Stimulated activated CD4-positive, alpha-beta T cell treated with anti-CD3 and anti-CD28 coated beads, Interleukin-2, amount 100 ng/mL, for 4 hours (primary cell): ENCODE data around the gene DCUN1D5.

Experiments
- DNase-seq: peaks from one replicate; pipeline ENCODE4 v3.0.0-alpha.2; 2020; ENCODE audit warnings: low read depth

The DCUN1D5 gene

GRCh38 chr11:103091801-103092524, at the start of gene DCUN1D5:
DCUN1D5 (minus strand) TSS chr11:103092160; CDS start chr11:103091872, 288 bp downstream.
- DNase-seq: peak; percentile 93

- no peak for DNase-seq
Observed at GRCh38 chr11:103125462-103125861, 33.5 kb upstream of the DCUN1D5 start.

- no peak for DNase-seq
Observed at GRCh38 chr11:103114836-103115235, 22.9 kb upstream of the DCUN1D5 start.

GRCh38 chr11:103112364-103112763, 20.4 kb upstream of the DCUN1D5 start:
- DNase-seq: no peak

- DNase-seq: no peak
Observed at GRCh38 chr11:103111400-103111799, 19.4 kb upstream of the DCUN1D5 start.

GRCh38 chr11:103110391-103110790, 18.4 kb upstream of the DCUN1D5 start:
- DNase-seq: no peak

- DNase-seq: no peak
Observed at GRCh38 chr11:103109818-103110388, 17.9 kb upstream of the DCUN1D5 start.

- DNase-seq: peak; percentile 84
Observed at GRCh38 chr11:103108933-103109817, 17.2 kb upstream of the DCUN1D5 start, which contains the start of gene DYNC2H1. DYNC2H1 (plus strand) TSS chr11:103109426; CDS start chr11:103109575, 149 bp downstream.

GRCh38 chr11:103097279-103097678, 5.3 kb upstream of the DCUN1D5 start:
- no peak for DNase-seq

- peak; percentile 63 for DNase-seq
Observed at GRCh38 chr11:103091064-103091800, 728 bp downstream of the DCUN1D5 start.

- no peak for DNase-seq
Observed at GRCh38 chr11:103086461-103086860, 5.5 kb downstream of the DCUN1D5 start.

- DNase-seq: no peak
Observed at GRCh38 chr11:103085758-103086365, 6.1 kb downstream of the DCUN1D5 start.

- no peak for DNase-seq
Observed at GRCh38 chr11:103079833-103080232, 12.1 kb downstream of the DCUN1D5 start.

GRCh38 chr11:103078710-103079109, 13.2 kb downstream of the DCUN1D5 start:
- DNase-seq: no peak

- no peak for DNase-seq
Observed at GRCh38 chr11:103077554-103077953, 14.4 kb downstream of the DCUN1D5 start.

- no peak for DNase-seq
Observed at GRCh38 chr11:103076361-103076760, 15.6 kb downstream of the DCUN1D5 start.

GRCh38 chr11:103071008-103071407, 21.0 kb downstream of the DCUN1D5 start:
- DNase-seq: no peak

GRCh38 chr11:103070142-103070541, 21.8 kb downstream of the DCUN1D5 start:
- DNase-seq: no peak

GRCh38 chr11:103069367-103069766, 22.6 kb downstream of the DCUN1D5 start:
- no peak for DNase-seq

GRCh38 chr11:103067118-103067517, 24.8 kb downstream of the DCUN1D5 start:
- DNase-seq: no peak

GRCh38 chr11:103061656-103062055, 30.3 kb downstream of the DCUN1D5 start:
- DNase-seq: no peak
